ENCODE results near the gene ZNF710.

DNA sequence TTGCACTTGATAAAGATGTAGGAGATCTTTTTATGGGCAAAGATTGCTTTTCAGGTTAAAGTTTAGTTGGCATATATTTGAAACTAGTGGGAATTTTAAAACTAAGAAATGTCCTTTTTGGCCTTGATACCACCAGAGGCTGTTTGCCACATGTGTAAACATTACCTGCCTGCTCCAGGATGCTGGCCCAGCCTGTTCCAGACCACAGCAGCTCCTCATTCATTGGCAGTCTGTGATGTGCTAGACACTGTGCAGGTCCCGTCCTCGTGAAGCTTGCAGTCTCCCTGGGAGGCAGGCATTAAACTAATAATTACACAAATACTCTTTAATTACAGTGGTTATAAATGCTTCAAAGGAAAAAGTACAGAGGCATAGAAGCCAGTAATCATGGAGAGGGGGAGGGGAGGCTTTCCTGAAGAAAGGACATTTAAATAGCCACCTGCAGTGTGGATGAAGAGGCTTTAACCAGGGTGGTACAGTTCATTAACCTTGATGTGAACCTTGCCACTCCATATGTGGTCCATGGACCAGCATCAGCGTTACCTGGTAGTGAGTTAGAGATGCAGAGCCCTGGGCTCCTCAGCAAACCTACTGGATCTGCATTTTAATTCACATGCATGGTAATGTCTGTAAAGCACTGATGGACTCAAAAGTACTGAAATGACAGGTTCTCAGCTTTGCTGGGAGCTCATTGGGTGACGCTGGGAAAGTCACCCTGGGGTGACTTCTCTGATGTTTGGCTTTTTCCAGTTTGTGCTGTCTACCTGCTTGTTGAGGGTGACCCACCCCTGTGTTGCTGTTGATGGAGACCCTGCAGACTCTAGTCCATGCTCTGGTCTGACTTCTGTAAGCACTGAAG is 5.3 kb downstream of the ZNF710 start:
- TF ChIP-seq, protein P1, sequence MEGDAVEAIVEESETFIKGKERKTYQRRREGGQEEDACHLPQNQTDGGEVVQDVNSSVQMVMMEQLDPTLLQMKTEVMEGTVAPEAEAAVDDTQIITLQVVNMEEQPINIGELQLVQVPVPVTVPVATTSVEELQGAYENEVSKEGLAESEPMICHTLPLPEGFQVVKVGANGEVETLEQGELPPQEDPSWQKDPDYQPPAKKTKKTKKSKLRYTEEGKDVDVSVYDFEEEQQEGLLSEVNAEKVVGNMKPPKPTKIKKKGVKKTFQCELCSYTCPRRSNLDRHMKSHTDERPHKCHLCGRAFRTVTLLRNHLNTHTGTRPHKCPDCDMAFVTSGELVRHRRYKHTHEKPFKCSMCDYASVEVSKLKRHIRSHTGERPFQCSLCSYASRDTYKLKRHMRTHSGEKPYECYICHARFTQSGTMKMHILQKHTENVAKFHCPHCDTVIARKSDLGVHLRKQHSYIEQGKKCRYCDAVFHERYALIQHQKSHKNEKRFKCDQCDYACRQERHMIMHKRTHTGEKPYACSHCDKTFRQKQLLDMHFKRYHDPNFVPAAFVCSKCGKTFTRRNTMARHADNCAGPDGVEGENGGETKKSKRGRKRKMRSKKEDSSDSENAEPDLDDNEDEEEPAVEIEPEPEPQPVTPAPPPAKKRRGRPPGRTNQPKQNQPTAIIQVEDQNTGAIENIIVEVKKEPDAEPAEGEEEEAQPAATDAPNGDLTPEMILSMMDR (IDR thresholded peaks at IDR 0.05): no peak
- TF ChIP-seq POLR2A (IDR thresholded peaks at IDR 0.05): no peak
